Measurements from ENCODE around the gene BORCS8.

DNA sequence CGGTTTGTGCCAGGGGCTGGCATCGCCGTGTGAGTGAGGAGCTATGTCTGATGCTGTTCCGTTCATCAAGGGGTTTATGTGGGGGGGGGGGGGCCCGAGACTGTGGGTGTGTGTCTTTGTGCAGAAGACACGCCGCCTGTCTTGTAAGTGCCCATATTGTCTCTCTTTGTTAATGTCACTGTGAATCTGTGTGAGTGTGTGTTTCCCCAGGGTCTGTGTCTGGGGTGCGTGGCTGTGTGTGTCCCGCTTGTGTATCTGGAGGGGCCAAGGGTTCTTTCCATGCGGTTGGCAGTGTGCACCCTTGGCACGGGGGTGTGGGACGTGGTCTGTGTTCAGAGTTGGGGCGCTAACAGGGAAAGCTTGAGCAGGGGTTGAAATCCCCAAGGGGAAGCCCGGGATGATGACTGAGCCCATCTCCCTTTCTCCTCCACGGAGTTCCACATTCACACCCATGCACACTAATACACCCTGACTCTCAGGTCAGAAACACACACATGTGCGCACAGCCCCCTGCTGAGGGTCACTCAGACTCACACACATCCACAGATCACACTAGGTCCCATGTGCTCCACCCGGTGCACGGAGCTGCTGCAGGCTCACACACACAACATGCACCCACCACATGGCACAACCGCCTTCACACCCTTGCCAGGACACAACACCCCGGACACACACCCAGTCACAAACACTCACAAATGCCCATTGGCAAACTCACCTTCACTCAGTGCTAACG lies 21.6 kb upstream of the BORCS8 start:
- TF ChIP-seq, protein P1, sequence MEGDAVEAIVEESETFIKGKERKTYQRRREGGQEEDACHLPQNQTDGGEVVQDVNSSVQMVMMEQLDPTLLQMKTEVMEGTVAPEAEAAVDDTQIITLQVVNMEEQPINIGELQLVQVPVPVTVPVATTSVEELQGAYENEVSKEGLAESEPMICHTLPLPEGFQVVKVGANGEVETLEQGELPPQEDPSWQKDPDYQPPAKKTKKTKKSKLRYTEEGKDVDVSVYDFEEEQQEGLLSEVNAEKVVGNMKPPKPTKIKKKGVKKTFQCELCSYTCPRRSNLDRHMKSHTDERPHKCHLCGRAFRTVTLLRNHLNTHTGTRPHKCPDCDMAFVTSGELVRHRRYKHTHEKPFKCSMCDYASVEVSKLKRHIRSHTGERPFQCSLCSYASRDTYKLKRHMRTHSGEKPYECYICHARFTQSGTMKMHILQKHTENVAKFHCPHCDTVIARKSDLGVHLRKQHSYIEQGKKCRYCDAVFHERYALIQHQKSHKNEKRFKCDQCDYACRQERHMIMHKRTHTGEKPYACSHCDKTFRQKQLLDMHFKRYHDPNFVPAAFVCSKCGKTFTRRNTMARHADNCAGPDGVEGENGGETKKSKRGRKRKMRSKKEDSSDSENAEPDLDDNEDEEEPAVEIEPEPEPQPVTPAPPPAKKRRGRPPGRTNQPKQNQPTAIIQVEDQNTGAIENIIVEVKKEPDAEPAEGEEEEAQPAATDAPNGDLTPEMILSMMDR (IDR thresholded peaks at IDR 0.05): no peak
- TF ChIP-seq POLR2A (IDR thresholded peaks at IDR 0.05): no peak

Data from ovary (tissue), 3 donors.